T-helper 17 cell (primary cell): Measurements from ENCODE around the gene ENPP1. TPM values are rescaled to one million over a fixed set of nuclear protein-coding genes. Genes with fewer than 3 reads are reported as not detected.

Source experiments
- ATAC-seq: fragments of 150-1000 bp; cut with Tn5 transposase; 2 replicates; pipeline ENCODE4 v1.10.0; 2021; ENCODE audit warnings: mild to moderate bottlenecking, moderate library complexity
- DNase-seq, 3 donors: peaks; one replicate each; pipeline versions ENCODE4 v3.0.0 to v3.0.0-alpha.2; 2020 to 2021
- H3K9me3 ChIP-seq: one replicate; pipeline ENCODE4 v1.7.0; 2013; ENCODE audit warnings: low read length, mild to moderate bottlenecking; ENCODE audit not compliant: control insufficient read depth, poor library complexity, severe bottlenecking
- H3K27ac Mint-ChIP-seq: one replicate; pipeline ENCODE4 v1.8.0; 2022; ENCODE audit warnings: mild to moderate bottlenecking, moderate library complexity, mixed read lengths
- H3K27me3 Mint-ChIP-seq: one replicate; pipeline ENCODE4 v1.8.0; 2022; ENCODE audit warnings: mixed read lengths
- H3K36me3 Mint-ChIP-seq: one replicate; pipeline ENCODE4 v1.8.0; 2022; ENCODE audit warnings: low read depth, mixed read lengths
- H3K4me1 Mint-ChIP-seq: one replicate; pipeline ENCODE4 v1.8.0; 2022; ENCODE audit warnings: mild to moderate bottlenecking, mixed read lengths
- H3K4me3 Mint-ChIP-seq: one replicate; pipeline ENCODE4 v1.8.0; 2022; ENCODE audit warnings: mild to moderate bottlenecking, moderate library complexity, mixed read lengths
- total RNA-seq, 4 donors: library from RNA in 2 of 4; stranded (reverse) in 2 of 4; gene quantifications; one replicate each; pipeline ENCODE4 v1.2.3 and lab custom pipeline; 2022 to 2026

The ENPP1 gene
- total RNA-seq, 2 donors from 2014 or later: 1.7 to 2.1 TPM

DNA sequence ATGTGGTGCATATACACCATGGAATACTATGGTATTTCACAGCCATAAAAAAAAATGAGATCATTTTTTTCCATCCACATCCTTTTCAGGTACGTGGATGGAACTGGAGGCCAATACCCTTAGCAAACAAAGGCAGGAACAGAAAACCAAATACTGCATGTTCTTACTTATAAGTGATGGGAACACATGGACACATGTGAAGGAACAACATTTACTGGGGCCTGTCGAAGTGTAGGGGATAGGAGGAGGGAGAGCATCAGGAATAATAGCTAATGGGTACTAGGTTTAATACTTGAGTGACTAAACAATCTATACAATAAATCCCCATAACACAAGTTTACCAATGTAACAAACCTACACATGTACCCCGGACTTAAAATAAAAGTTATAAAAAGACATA is 112.8 kb downstream of the ENPP1 start:
- no peak overlapping the region for H3K27ac Mint-ChIP-seq
- peaks cover 3% of the 10 kb centered on the region for H3K9me3 ChIP-seq
- H3K4me1 Mint-ChIP-seq: peaks cover 13% of the 10 kb centered on the region
- H3K36me3 Mint-ChIP-seq: no peaks in the 10 kb centered on the region
- H3K4me3 Mint-ChIP-seq: no peak overlapping the region
- ATAC-seq: no peak
- H3K27me3 Mint-ChIP-seq: peaks cover 26% of the 10 kb centered on the region
- no peak for DNase-seq

DNA sequence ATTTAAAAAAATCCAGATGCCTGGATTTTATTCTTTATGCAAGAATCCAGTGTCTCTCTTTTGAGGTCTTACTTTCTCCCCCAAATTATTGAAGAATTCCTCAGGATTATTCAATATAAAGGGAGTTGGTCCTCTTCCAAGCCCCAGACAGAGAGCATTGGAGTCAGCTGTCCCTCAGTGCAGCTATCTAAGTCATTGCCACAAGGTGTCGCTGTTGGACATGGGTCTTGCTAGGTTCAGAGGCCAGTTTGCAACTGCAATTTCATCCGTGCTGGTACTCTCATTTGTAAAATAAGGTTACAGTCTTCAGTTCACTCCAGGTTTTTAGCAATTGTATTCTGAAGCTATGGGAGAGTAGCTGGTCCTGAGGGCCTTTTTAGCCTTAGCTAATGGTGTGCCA is 115.5 kb downstream of the ENPP1 start:
- ATAC-seq (peak; percentile 40), DNase-seq (peak in 1 of 3 donors; percentile 16)
- H3K36me3 Mint-ChIP-seq: no peaks in the 10 kb centered on the region
- H3K27ac Mint-ChIP-seq: no peak overlapping the region
- peaks cover 3% of the 10 kb centered on the region for H3K9me3 ChIP-seq
- H3K4me1 Mint-ChIP-seq: no peaks in the 10 kb centered on the region
- H3K4me3 Mint-ChIP-seq: no peak overlapping the region
- H3K27me3 Mint-ChIP-seq: no peaks in the 10 kb centered on the region

DNA sequence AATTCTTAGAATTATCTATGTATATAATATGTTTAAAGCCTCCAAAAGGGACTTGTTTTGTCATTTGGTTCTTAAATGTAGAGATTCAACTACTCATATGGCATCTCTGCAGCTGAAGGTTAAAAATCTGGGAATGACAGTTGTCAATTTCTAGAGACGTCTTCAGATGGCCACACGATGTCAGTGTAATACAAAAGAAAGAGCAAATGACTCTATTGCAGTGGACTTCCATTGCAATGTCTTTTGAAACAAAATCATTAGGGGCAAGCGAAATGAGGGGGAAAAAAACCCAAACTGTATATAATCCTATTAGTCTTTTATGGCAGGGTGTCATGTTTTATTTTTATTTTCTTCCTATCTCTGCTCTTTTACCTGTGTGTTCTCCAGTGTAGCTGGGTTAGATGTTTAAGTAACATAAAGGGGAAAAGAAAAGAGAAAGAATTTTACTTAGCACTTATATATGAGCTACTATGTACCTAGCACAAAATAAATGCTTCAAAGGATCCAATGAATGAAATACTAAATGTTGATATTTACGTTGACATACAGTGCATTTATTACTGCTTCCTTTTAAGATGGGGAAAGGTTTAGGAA is 117.2 kb downstream of the ENPP1 start:
- peaks cover 3% of the 10 kb centered on the region for H3K9me3 ChIP-seq
- H3K27me3 Mint-ChIP-seq: peaks cover 9% of the 10 kb centered on the region
- no peaks in the 10 kb centered on the region for H3K36me3 Mint-ChIP-seq
- H3K4me3 Mint-ChIP-seq: no peak overlapping the region
- no peak overlapping the region for H3K27ac Mint-ChIP-seq
- ATAC-seq: no peak
- H3K4me1 Mint-ChIP-seq: no peaks in the 10 kb centered on the region
- DNase-seq: no peak

DNA sequence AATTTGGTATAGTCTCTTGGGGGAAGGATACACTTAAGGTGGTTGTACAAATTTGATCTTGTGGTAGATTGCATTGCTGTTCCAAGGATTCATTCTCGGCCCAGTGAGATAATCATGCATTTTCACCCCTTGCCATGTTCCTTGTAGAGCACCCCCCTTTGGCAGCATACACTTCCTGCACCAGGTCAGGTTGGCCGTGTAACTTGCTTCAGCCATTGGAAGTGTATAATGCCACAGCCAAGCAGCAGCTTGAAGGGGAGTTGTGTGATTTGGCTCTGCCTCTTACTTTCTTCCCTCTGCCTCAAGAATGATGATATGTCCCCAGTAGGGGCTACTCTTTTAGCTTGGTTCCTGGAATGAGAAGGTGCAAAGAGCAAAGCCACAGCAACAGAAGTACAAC is 121.4 kb downstream of the ENPP1 start:
- Mint-ChIP-seq H3K4me3 (no peak overlapping the region), H3K4me1 (no peaks in the 10 kb centered on the region), H3K27me3 (peaks cover 43% of the 10 kb centered on the region), H3K27ac (no peak overlapping the region), H3K36me3 (no peaks in the 10 kb centered on the region)
- no peak for DNase-seq
- ATAC-seq: no peak
- no peaks in the 10 kb centered on the region for H3K9me3 ChIP-seq

DNA sequence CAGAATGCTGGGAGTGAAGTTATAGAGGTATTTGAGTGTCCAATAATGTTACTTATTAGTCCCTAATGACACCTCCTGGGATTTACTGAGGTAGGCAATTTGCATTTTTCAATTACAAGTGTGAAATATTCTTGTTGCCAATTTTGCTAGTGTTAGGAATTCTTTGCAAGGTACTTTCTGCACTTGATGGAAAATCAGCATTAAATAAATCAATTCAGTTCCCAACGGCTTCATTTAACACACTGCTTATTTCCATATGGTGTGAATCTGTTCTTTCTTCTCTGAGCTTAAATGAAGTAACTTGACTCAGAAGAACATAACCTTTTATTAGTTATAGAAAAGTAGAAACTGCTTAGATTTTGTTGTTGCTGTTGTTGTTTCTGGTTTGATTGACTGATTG is 122.2 kb downstream of the ENPP1 start:
- no peak overlapping the region for H3K4me3 Mint-ChIP-seq

DNA sequence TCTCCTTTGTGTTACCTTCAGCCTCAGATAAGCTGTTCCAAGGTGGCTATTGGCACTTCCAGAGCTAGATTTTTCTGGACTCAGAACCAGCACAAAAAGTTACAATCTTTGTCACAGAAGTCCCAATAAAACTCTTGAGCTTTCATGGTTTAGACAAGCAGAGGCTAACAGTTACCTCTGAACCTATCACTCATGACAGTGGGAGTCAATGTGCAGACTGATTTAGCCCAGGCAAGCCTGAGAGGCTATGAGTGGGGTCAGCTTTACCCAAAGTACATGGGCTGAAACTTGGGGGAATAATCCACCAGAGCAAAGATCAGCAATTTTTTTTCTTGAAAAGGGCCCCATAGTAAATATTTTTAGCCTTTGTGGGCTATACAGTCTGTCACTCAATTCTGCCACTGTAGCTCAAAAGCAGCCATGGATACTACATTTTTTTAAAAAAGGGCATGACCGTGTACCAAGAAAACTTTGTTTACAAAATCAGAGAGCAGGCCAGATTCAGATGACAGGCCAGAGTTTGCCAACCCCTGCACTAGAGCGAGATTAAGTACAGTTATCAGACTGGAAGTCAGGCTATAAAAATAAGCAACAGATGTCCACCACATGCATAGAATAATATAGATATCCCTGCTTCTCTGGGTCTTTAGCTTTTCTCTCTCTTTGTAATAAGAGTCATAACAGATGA is 123.4 kb downstream of the ENPP1 start:
- Mint-ChIP-seq H3K4me1 (no peaks in the 10 kb centered on the region), H3K27me3 (peaks cover 53% of the 10 kb centered on the region), H3K4me3 (no peak overlapping the region), H3K27ac (no peak overlapping the region), H3K36me3 (no peaks in the 10 kb centered on the region)
- DNase-seq (no peak), ATAC-seq (no peak)
- H3K9me3 ChIP-seq: no peaks in the 10 kb centered on the region

More for the DNA sequence above, 122.2 kb downstream of the ENPP1 start:
- DNase-seq (no peak), ATAC-seq (no peak)
- Mint-ChIP-seq H3K27me3 (peaks cover 47% of the 10 kb centered on the region), H3K36me3 (no peaks in the 10 kb centered on the region), H3K27ac (no peak overlapping the region), H3K4me1 (no peaks in the 10 kb centered on the region)
- H3K9me3 ChIP-seq: no peaks in the 10 kb centered on the region

DNA sequence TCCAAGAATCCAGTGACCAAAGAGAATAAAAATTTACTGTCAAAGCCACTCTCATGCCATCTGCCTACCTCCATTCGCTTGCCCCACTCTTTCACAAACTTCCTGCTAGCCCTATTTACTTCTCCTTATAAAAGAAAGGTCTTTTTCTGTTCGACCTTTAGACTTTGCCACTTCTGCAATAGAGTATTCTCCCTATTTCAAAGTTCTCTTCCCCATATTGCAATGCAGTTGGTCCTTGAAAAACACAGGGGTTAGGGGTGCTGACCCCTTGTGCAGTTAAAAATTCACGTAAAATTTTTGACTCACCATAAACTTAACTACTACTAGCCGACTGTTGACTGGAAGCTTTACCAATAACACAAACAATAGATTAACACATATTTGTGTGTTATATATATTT is 128.3 kb downstream of the ENPP1 start:
- H3K27me3 Mint-ChIP-seq: peaks cover 40% of the 10 kb centered on the region
- DNase-seq: no peak
- H3K27ac Mint-ChIP-seq: no peak overlapping the region
- no peaks in the 10 kb centered on the region for H3K36me3 Mint-ChIP-seq
- H3K4me3 Mint-ChIP-seq: no peak overlapping the region
- ATAC-seq: no peak
- H3K9me3 ChIP-seq: no peaks in the 10 kb centered on the region
- H3K4me1 Mint-ChIP-seq: no peaks in the 10 kb centered on the region

DNA sequence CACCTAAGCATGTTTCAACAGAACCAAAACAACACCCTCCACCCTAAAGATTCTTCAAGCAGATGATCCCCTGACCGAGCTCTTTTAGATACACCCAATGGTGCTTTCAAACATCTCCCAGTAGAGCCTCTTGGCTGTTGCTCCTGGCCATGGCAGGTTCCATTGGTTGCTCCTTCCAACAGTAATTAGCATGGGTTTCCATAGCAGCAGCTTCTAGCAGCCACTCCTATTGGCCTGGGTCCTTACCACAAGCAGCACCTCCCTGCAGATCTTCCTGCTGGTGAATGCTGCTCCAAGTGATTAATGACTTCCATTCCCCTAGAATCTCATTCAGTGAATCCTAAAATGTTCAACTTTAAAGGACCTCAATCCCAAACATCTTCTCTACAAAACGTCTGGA is 129.4 kb downstream of the ENPP1 start:
- no peak overlapping the region for H3K27ac Mint-ChIP-seq
- no peaks in the 10 kb centered on the region for H3K9me3 ChIP-seq
- ATAC-seq (no peak), DNase-seq (no peak)
- H3K36me3 Mint-ChIP-seq: no peaks in the 10 kb centered on the region
- H3K4me3 Mint-ChIP-seq: no peak overlapping the region
- H3K4me1 Mint-ChIP-seq: no peaks in the 10 kb centered on the region
- peaks cover 30% of the 10 kb centered on the region for H3K27me3 Mint-ChIP-seq

DNA sequence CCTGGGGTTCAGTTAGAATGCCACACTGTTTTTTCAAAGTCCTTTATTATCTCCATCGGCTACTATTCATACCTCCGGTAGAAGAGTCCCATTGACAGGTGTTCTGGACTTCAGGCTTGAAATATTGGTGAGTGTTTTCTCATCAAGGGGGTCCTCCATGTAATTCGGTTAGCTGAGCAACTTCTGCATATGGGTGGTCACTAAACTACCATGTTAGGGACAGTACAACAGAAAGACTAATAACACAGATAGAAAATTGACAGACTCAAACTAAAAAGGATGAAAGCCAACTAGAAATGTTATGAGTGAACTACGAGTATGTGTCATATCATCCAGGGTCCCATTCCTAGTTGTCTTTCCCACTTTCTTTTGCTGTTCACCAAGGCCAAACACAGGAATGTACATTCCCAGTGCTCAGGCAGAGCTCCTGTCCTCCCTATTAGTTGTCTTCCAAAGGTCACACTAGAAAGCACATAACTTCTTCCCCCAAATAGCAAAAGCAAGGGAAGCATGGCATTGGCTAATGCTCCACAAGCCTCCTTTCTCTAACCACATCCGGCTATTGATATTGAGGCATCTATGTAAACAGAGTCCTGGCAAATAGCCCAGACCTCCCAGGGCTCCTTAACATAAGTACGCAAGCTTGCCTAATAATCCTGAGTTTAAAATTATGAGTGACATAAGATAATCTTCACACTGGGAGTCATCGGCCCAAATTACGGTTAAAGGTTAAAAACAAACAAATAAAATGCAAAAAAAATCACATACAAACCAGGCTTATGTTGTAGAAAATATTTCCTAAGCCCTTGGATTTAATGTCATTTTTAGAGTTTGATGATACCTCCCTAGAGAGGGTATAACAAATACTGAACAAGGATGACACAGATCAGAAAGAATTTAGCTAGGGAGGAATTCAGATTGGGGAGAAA is 130.1 kb downstream of the ENPP1 start:
- peaks cover 26% of the 10 kb centered on the region for H3K27me3 Mint-ChIP-seq
- H3K9me3 ChIP-seq: no peaks in the 10 kb centered on the region
- H3K36me3 Mint-ChIP-seq: no peaks in the 10 kb centered on the region
- DNase-seq: no peak
- H3K4me3 Mint-ChIP-seq: no peak overlapping the region
- no peak overlapping the region for H3K27ac Mint-ChIP-seq
- no peak for ATAC-seq
- H3K4me1 Mint-ChIP-seq: no peaks in the 10 kb centered on the region

Other genes starting within 250 kb of the ENPP1 start
- not detected for gene ARG1, start 234.8 kb upstream of the ENPP1 start, total RNA-seq
- 10 to 100 TPM; 48.5 to 60.4 TPM for gene MED23, start 179.8 kb upstream of the ENPP1 start, total RNA-seq
- gene ENPP3, start 170.7 kb upstream of the ENPP1 start, total RNA-seq: under 1 TPM; 0.16 to 0.70 TPM
- not detected for gene OR2A4, start 106.6 kb upstream of the ENPP1 start, total RNA-seq
- gene CTAGE9, start 97.0 kb upstream of the ENPP1 start, total RNA-seq: not detected
- under 1 TPM in 1 of 2 donors, not detected in 1; 0.20 TPM for gene CCN2, start 143.4 kb downstream of the ENPP1 start, total RNA-seq